GM21526 (cell line): Measurements from ENCODE around the gene MPST.
"Not testable (repeated sequence)": the region's sequence is repeated elsewhere in the genome, so short reads cannot be mapped to it uniquely, and the experiment has no call there.

ENCODE experiments used
- ATAC-seq: cut with Tn5 transposase; IDR thresholded peaks from one replicate; pipeline ENCODE4 v1.9.1; 2021; ENCODE audit warnings: moderate library complexity; ENCODE audit not compliant: unreplicated experiment, low FRiP score

MPST gene

DNA sequence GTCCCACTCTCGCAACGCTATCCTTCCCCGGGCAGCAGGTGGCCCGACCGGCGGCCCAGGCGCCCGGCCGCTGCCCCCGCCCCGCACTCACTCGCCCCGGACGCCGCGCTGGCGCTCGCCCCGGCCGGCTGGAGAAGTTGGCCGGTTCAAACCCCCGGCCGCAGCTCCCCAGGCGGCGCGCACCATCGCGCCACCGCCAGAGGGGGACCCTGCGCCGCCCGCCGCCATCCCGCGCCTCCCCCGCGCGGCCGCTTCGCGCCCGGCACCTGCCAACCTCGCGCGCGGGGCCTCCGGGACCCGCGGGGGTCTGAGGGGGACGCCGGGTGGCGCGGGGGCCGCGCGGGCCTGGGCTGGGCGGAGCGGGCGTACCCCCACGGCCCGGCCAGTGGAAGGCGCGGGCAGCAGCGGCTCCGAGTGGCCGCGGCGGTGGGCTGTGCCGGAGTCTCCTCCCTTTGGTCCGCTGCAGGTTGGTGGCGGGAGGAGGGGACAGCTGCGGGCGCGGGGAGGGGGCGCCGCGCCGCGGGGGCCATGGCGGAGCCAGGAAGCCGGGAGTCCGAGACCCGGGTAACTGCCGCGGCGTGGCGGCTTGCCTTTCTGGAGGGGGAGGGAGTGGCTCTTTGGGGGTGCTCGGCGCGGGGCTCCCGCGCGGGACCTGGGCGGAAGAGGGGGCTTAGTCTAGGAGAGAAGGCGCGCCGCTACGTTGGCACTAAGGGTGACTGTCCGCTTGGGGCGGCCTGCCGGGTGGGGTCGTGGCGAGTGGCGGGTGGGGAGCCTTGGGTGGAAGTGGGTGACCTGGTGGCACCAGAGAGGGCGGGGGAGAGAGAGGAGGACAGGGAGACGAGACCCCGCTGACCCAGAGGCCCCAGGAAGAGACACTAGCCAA is at the start of gene MPST, which contains the start of gene TST:
MPST (plus strand) TSS at position 434 of the 883 bp plus-strand sequence; CDS start at position 529, 95 bp downstream.
TST (minus strand) TSS at position 139 of the 883 bp plus-strand sequence. CDS start 715 bp downstream, outside the sequence.
- no peak for ATAC-seq

DNA sequence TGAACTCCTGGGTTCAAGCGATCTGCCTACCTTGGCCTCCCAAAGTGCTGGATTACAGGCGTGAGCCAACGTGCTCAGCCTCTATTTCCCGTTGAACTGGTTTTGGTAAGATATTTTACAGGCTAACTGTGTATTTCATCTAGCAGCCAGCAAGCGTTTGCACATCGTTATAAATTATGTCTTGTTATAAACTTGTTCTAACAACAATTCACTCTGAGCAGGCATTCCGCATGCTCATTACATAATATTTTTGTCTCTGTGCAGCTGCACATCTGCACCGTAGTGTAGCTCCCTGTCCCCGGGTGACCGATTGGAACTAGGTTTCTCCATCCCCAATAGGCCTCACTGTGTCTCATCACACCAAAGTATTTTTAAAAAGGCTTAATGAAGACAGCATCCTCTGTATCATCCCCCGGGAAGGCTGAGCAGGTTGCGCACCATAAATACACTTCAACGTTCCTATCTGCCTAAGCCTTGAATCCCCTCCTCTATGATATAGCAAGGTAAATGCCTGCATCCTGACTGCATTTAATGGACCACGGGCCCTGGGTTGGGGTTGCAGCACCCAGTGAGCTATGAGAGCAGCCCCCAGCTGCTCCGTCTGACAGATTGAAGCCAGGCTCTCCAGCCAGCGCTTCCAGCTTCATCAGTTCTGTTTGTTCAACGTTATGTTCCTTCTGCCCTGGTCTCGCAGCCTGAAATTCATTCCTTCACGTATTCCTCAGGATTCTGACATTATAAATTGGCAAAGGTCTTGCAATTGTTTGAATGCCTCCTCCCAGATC is 48.0 kb upstream of the MPST start:
- ATAC-seq = no peak

- ATAC-seq = no peak
Observed at GRCh38 chr22:36976606-36977005, 42.9 kb upstream of the MPST start.

DNA sequence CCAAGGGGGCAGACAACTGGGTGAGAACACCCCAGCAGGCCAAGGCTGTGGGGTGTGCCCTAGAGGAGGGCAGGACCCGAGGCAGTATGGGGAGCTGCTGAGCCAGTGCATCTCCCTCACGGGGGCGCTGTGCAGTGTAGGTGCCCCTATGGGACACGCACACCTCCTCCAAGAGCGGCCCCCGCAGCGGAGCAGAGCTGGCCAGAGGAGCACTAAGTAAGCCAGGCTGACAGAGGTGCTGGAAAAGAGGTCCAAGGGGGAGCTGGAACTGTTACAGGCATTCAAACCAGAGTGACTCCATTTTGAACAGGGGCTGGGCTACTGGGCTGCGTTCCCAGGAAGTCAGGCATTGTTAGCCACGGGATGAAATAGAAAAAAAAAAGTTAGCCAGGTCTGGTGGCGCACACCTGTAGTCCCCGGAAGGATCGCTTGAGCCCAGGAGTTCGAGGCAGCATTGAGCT is 42.1 kb upstream of the MPST start:
- no peak for ATAC-seq

DNA sequence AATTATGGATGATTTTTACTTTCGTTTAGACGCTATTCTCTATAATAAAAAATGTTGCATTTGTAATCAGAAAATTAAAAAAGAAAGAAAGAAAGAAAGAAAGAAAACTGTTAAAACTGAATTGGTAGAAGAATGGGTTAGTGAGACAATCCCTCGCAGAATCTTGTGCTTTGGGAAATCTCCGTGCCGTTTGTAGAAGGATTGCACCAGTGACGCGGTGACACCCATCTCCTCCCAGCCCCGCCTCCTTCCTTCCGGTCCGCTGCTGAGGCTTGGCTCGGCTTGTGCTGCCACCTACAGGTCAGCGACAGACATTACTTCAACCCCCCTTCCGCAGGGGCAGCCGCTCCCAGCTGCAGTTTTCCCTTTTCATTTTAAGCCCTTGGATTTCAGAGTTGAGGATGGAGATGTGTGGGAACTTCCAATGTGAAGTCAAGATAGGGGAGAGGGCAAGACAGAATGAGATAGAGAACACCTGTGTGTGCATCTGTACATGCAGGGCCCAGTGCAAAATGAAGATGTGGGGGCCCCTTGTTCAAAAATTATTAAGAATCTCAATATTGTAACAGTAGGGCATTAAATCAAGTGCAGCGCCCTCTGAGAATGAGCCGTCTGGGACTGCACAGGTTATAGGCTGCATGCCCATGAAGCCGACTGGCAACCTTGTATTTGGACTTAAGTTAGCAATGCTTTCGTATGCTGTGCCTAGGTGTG is 41.4 kb upstream of the MPST start:
- ATAC-seq = peak; percentile 68

DNA sequence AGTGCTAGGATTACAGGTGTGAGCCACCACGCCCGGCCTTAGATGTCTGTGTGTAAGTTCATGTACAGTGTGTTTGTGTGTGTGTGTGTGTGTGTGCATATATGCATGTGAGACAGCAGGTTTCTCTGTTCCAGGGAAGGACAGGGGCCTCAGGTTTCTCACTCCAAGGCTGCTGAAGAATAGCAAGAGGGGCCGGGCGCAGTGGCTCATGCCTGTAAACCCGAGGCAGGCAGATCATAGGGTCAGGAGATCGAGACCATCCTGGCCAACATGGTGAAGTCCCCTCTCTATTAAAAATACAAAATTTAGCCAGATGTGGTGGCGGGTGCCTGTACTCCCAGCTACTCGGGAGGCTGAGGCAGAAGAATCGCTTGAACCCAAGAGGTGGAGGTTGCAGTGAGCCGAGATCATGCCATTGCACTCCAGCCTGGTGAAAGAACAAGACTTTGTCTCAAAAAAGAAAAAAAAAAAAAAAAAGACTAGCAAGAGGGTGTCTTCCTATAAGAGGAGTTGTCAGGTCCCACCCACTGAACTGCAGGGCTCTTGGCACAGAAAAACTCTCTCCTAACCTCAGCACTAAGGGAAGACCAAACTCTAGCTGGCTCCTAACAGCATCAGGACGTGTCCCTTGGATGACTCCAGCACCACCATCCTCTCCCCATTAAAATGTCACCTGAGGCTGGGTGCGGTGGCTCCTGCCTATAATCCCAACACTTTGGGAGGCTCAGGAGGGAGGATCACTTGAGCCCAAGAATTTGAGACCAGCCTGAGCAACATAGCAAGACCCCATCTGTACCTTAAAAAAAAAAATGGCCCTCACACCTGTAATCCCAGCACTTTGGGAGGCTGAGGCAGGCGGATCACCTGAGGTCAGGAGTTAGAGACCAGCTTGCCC is 40.3 kb upstream of the MPST start:
- no peak for ATAC-seq

- no peak for ATAC-seq
Observed at GRCh38 chr22:36981247-36981775, 38.2 kb upstream of the MPST start.

GRCh38 chr22:36982136-36982535 is 37.4 kb upstream of the MPST start:
- ATAC-seq = no peak

- ATAC-seq = no peak
Observed at GRCh38 chr22:36985211-36985889, 34.2 kb upstream of the MPST start.

GRCh38 chr22:36986242-36986821 is 33.2 kb upstream of the MPST start:
- ATAC-seq = no peak

DNA sequence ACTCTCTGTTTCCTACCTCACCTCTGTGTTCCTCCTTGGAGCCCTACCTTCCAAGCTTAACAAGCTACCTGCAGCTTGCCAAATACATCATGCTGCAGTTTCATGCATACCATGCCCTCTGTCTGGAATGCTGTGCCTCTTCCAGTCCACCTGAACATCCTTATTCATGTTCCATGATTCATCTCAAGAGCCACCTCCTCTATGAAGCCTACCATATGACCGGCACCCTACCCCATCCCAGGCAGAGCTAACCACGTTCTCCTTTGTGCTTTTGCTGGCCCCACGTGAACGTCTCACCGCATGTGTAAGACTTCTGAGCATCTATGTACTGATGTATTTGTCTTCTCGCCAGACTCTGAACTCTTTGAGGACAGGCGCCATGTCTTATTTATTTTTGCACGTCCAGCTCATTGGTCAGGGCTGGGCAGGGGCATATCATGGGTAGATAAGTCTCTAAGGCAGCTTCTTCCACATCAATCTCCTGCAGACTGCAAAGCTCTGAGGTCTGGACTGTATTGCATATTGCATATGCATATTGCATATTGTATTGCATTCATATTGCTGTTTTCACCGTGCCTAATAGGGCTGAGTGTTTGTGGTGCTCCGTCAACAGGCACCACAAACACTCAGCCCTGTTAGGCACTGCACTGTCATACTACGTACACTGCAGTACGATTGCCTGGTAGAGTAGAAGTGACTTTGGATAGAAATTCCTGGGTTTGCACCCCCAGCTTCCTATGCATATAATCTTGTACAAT is 31.3 kb upstream of the MPST start:
- ATAC-seq = no peak

DNA sequence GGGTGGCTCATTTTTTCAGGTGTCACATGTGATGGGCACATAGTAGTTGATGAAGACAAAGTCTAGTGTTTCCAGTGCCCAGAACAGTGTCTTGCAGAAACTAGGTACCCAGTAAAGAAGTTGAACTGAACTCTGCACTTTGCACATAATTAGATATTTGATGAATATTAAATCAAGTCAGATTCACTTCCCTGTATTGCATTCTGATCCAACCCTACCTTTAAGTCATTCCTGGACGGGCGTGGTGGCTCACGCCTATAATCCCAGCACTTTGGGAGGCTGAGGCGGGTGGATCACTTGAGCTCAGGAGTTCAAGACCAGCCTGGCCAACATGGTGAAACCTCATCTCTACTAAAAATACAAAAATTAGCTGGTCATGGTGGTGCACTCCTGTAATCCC is 30.5 kb upstream of the MPST start:
- not testable (repeated sequence) for ATAC-seq

GRCh38 chr22:36990457-36990856 is 29.1 kb upstream of the MPST start:
- ATAC-seq = no peak

DNA sequence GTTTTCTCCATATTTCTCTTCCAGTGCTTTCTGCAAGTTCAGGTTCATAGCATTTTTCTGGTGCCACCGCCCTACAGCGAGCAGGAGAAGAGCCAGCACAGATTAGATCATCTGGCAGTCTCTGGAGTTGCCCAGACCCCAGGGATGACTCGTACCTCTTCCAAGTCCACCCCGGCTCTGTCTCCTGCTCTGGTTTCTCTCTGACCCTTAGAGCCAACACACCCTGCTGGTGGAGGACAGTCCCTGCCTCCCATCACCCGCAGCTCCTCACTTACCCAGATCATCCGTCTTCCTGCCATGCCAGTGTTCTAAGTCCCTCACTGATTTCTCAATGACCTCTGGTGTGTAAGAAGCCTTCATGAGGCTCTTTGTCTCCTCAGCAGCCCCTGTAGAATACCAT is 28.3 kb upstream of the MPST start:
- ATAC-seq = no peak

DNA sequence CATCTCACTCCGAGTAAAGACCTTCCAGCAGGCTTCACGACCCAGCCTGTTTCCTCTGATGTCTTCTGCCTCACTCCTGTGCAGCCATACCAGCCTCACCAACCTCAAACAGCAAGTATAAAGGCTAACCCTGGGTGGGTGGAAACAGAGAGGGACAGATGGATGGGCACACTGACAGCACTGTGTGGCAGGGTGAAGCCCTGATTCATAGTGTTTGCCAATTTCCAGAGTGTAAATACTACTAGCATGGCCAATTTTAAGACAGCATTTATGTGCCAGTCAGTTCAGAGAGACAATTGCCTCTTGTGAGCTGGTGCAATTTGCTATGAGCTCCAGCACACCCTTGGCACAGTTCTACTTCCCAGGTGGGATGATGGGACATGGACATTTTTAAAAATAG is 21.8 kb upstream of the MPST start:
- no peak for ATAC-seq

DNA sequence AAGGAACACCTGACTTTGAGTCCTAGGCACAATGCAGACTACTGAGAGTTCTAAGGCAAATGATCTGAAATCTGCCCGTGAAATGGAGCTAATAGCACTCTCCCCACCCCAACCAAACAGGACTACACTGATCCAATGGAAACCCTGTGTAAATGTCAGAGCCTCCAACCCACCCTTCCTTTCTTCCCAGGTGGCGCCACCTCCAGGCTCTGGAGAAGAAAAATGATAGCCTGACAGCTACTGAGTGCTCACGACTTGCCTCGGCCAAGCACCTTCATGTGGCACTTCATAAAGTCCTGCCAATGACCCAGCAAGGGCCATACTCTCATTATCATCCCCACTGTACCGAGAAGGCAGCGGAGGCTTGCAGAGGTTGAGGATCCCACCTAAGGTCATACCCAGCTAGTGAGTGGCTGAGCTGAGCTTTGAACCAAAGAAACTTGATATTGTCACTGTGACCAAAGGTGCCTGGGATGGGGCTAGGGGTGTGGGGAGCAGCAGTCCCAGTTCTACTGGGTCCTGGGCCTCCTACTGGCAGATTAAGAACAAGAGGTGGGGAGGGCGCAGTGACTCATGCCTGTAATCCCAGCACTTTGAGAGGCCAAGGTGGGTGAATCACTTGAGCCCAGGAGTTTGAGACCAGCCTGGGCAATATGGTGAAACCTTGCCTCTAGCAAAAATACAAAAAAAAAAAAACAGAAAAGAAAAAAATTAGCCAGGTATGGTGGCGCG is 20.8 kb upstream of the MPST start:
- ATAC-seq = no peak

DNA sequence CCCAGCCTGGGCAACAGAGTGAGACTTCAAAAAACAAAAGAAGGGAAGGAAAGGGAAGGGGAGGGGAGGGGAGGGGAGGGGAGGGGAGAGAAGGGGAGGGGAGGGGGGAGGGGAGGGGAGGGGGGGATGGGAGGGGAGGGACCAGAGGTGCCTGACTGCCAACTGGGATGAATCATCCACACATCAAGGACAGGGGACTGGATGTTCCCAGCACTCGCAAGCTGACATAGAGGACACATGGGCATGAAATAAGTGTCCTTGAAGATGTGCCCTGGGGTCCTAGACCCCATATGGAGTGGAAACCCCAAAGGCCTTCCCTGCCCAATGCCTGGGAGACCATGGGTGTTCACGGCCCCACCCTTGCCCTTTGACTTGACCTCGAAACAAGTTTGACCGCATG is 20.1 kb upstream of the MPST start:
- ATAC-seq = no peak
